ENCODE results near the gene PLA1A.

DNA sequence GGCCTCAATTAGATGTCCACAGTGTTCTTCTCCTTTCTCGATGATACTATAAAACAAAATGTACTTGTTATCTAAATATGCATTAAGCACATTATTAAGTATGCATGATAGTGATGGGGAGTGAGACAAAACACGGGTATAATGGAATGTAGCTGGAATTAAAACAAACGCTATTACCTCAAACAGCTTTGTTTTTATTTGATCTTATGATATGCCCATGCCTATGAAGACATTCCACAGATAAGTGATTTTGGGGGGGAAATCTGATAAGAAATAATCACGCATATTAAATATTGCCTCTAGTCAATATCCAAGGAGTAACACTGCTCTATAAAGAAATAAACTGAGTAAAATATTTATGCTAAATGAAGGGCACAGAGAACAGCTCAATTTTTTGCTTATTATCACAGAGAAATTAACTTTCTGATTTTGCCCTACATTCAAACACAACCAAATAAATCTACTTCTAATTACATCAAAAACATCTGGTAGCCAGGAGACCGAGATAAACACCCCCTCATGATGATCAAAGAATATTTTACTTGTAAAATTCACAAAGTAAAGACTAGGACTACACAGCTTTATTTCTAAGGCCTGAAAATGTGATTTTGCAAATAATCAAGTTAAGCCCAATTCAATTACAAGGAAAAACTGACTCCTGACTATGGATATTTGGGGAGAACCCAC lies 77.6 kb downstream of the PLA1A start:
- no peak for TF ChIP-seq ZNF274 (IDR thresholded peaks at IDR 0.05; ENCODE audit: low read depth, low read length)
- TF ChIP-seq YY1 (IDR thresholded peaks at IDR 0.05; ENCODE audit: insufficient read depth, insufficient read length): no peak
- TF ChIP-seq SUZ12 (IDR thresholded peaks at IDR 0.05; ENCODE audit: extremely low read depth, insufficient read depth, insufficient read length): no peak
